ENCODE measurements around the gene CCR5AS.

The CCR5AS gene

DNA sequence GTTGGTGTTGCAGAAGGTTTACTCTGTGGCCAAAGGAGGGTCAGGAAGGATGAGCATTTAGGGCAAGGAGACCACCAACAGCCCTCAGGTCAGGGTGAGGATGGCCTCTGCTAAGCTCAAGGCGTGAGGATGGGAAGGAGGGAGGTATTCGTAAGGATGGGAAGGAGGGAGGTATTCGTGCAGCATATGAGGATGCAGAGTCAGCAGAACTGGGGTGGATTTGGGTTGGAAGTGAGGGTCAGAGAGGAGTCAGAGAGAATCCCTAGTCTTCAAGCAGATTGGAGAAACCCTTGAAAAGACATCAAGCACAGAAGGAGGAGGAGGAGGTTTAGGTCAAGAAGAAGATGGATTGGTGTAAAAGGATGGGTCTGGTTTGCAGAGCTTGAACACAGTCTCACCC, 32.1 kb downstream of the CCR5AS start:
- no peak overlapping the region for H3K4me2 ChIP-seq (ENCODE audit: low read depth, low read length, poor library complexity, severe bottlenecking)
- no peaks in the 10 kb centered on the region for H3K9me3 ChIP-seq (ENCODE audit: low read length)
- no peak overlapping the region for H3K4me3 ChIP-seq (ENCODE audit: low read length)
- no peak overlapping the region for H3K9ac ChIP-seq (ENCODE audit: low read length)
- no peaks in the 10 kb centered on the region for H3K36me3 ChIP-seq (ENCODE audit: insufficient read depth, low read length)
- peaks cover under 1% of the 10 kb centered on the region; the same call in 1 of the 2 replicates for H3K4me1 ChIP-seq (ENCODE audit: low read length)
- no peaks in the 10 kb centered on the region for H3K79me2 ChIP-seq (ENCODE audit: low read length)
- no peaks in the 10 kb centered on the region for H3K9me2 ChIP-seq (replicated peaks; ENCODE audit: insufficient read depth, low read length)
- H2AFZ ChIP-seq (ENCODE audit: low read length), result no peak overlapping the region
- 0 out of 2 replicates have a peak, but pooled peaks cover 3% of the 10 kb centered on the region for H3K27me3 ChIP-seq (ENCODE audit: low read length)
- H4K20me1 ChIP-seq (ENCODE audit: insufficient read depth, low read depth, low read length), result no peaks in the 10 kb centered on the region
- DNase-seq, result no peak
- H3K27ac ChIP-seq (ENCODE audit: low read length), result no peak overlapping the region

DNA sequence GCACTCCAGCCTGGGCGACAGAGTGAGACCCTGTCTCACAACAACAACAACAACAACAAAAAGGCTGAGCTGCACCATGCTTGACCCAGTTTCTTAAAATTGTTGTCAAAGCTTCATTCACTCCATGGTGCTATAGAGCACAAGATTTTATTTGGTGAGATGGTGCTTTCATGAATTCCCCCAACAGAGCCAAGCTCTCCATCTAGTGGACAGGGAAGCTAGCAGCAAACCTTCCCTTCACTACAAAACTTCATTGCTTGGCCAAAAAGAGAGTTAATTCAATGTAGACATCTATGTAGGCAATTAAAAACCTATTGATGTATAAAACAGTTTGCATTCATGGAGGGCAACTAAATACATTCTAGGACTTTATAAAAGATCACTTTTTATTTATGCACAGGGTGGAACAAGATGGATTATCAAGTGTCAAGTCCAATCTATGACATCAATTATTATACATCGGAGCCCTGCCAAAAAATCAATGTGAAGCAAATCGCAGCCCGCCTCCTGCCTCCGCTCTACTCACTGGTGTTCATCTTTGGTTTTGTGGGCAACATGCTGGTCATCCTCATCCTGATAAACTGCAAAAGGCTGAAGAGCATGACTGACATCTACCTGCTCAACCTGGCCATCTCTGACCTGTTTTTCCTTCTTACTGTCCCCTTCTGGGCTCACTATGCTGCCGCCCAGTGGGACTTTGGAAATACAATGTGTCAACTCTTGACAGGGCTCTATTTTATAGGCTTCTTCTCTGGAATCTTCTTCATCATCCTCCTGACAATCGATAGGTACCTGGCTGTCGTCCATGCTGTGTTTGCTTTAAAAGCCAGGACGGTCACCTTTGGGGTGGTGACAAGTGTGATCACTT, 34.1 kb downstream of the CCR5AS start:
- H3K9me2 ChIP-seq (replicated peaks; ENCODE audit: insufficient read depth, low read length), result no peaks in the 10 kb centered on the region
- no peak overlapping the region for H3K4me3 ChIP-seq (ENCODE audit: low read length)
- no peak overlapping the region for H2AFZ ChIP-seq (ENCODE audit: low read length)
- no peak overlapping the region for H3K27ac ChIP-seq (ENCODE audit: low read length)
- no peaks in the 10 kb centered on the region for H3K9me3 ChIP-seq (ENCODE audit: low read length)
- H3K36me3 ChIP-seq (ENCODE audit: insufficient read depth, low read length), result no peaks in the 10 kb centered on the region
- H3K27me3 ChIP-seq (ENCODE audit: low read length), result 0 out of 2 replicates have a peak, but pooled peaks cover 3% of the 10 kb centered on the region
- no peaks in the 10 kb centered on the region for H3K4me1 ChIP-seq (ENCODE audit: low read length)
- H4K20me1 ChIP-seq (ENCODE audit: insufficient read depth, low read depth, low read length), result no peaks in the 10 kb centered on the region
- H3K79me2 ChIP-seq (ENCODE audit: low read length), result no peaks in the 10 kb centered on the region
- no peak overlapping the region for H3K9ac ChIP-seq (ENCODE audit: low read length)
- DNase-seq, result peak; percentile 71
- H3K4me2 ChIP-seq (ENCODE audit: low read depth, low read length, poor library complexity, severe bottlenecking), result no peak overlapping the region

DNA sequence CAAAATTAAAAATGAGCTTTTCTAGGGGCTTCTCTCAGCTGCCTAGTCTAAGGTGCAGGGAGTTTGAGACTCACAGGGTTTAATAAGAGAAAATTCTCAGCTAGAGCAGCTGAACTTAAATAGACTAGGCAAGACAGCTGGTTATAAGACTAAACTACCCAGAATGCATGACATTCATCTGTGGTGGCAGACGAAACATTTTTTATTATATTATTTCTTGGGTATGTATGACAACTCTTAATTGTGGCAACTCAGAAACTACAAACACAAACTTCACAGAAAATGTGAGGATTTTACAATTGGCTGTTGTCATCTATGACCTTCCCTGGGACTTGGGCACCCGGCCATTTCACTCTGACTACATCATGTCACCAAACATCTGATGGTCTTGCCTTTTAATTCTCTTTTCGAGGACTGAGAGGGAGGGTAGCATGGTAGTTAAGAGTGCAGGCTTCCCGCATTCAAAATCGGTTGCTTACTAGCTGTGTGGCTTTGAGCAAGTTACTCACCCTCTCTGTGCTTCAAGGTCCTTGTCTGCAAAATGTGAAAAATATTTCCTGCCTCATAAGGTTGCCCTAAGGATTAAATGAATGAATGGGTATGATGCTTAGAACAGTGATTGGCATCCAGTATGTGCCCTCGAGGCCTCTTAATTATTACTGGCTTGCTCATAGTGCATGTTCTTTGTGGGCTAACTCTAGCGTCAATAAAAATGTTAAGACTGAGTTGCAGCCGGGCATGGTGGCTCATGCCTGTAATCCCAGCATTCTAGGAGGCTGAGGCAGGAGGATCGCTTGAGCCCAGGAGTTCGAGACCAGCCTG, 35.1 kb downstream of the CCR5AS start:
- H3K27ac ChIP-seq (ENCODE audit: low read length), result no peak overlapping the region
- H4K20me1 ChIP-seq (ENCODE audit: insufficient read depth, low read depth, low read length), result no peaks in the 10 kb centered on the region
- no peak overlapping the region for H3K9ac ChIP-seq (ENCODE audit: low read length)
- H3K4me2 ChIP-seq (ENCODE audit: low read depth, low read length, poor library complexity, severe bottlenecking), result no peak overlapping the region
- H3K27me3 ChIP-seq (ENCODE audit: low read length), result 0 out of 2 replicates have a peak, but pooled peaks cover 3% of the 10 kb centered on the region
- no peaks in the 10 kb centered on the region for H3K79me2 ChIP-seq (ENCODE audit: low read length)
- H3K36me3 ChIP-seq (ENCODE audit: insufficient read depth, low read length), result no peaks in the 10 kb centered on the region
- no peak for DNase-seq
- no peak overlapping the region for H2AFZ ChIP-seq (ENCODE audit: low read length)
- H3K4me3 ChIP-seq (ENCODE audit: low read length), result no peak overlapping the region
- H3K4me1 ChIP-seq (ENCODE audit: low read length), result no peaks in the 10 kb centered on the region
- H3K9me2 ChIP-seq (replicated peaks; ENCODE audit: insufficient read depth, low read length), result no peaks in the 10 kb centered on the region
- no peaks in the 10 kb centered on the region for H3K9me3 ChIP-seq (ENCODE audit: low read length)

DNA sequence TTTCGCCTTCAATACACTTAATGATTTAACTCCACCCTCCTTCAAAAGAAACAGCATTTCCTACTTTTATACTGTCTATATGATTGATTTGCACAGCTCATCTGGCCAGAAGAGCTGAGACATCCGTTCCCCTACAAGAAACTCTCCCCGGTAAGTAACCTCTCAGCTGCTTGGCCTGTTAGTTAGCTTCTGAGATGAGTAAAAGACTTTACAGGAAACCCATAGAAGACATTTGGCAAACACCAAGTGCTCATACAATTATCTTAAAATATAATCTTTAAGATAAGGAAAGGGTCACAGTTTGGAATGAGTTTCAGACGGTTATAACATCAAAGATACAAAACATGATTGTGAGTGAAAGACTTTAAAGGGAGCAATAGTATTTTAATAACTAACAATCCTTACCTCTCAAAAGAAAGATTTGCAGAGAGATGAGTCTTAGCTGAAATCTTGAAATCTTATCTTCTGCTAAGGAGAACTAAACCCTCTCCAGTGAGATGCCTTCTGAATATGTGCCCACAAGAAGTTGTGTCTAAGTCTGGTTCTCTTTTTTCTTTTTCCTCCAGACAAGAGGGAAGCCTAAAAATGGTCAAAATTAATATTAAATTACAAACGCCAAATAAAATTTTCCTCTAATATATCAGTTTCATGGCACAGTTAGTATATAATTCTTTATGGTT, 35.9 kb downstream of the CCR5AS start, which contains the start of gene CCR5:
Gene CCR5, plus strand, starts transcription at position 108 of the 680 bp plus-strand sequence. CDS start 1,957 bp downstream, outside the sequence.
- H3K27ac ChIP-seq (ENCODE audit: low read length), result no peak within 1 kb of the TSS
- no peak for DNase-seq
- no peak within 1 kb of the TSS for H3K4me3 ChIP-seq (ENCODE audit: low read length)

DNA sequence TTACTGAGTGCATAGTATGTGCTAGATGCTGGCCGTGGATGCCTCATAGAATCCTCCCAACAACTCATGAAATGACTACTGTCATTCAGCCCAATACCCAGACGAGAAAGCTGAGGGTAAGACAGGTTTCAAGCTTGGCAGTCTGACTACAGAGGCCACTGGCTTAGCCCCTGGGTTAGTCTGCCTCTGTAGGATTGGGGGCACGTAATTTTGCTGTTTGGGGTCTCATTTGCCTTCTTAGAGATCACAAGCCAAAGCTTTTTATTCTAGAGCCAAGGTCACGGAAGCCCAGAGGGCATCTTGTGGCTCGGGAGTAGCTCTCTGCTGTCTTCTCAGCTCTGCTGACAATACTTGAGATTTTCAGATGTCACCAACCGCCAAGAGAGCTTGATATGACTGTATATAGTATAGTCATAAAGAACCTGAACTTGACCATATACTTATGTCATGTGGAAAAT, 37.2 kb downstream of the CCR5AS start:
- H3K4me1 ChIP-seq (ENCODE audit: low read length), result no peaks in the 10 kb centered on the region

More for the DNA sequence above, 35.9 kb downstream of the CCR5AS start, which contains the start of gene CCR5:
- no peak within 1 kb of the TSS for H3K9ac ChIP-seq (ENCODE audit: low read length)
- H3K27me3 ChIP-seq (ENCODE audit: low read length), result 0 out of 2 replicates have a peak, but pooled peaks cover 3% of the 10 kb centered on the region
- H3K4me2 ChIP-seq (ENCODE audit: low read depth, low read length, poor library complexity, severe bottlenecking), result no peak within 1 kb of the TSS
- H3K36me3 ChIP-seq (ENCODE audit: insufficient read depth, low read length), result no peaks in the 10 kb centered on the region
- H2AFZ ChIP-seq (ENCODE audit: low read length), result no peak within 1 kb of the TSS
- no peaks in the 10 kb centered on the region for H4K20me1 ChIP-seq (ENCODE audit: insufficient read depth, low read depth, low read length)
- no peaks in the 10 kb centered on the region for H3K9me3 ChIP-seq (ENCODE audit: low read length)
- H3K79me2 ChIP-seq (ENCODE audit: low read length), result no peaks in the 10 kb centered on the region
- no peaks in the 10 kb centered on the region for H3K9me2 ChIP-seq (replicated peaks; ENCODE audit: insufficient read depth, low read length)
- no peaks in the 10 kb centered on the region for H3K4me1 ChIP-seq (ENCODE audit: low read length)

DNA sequence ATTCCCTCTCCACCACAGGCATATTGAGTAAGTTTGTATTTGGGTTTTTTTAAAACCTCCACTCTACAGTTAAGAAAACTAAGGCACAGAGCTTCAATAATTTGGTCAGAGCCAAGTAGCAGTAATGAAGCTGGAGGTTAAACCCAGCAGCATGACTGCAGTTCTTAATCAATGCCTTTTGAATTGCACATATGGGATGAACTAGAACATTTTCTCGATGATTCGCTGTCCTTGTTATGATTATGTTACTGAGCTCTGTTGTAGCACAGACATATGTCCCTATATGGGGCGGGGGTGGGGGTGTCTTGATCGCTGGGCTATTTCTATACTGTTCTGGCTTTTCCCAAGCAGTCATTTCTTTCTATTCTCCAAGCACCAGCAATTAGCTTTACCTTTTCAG, 37.7 kb downstream of the CCR5AS start:
- Histone ChIP-seq H3K4me2 (ENCODE audit: low read depth, low read length, poor library complexity, severe bottlenecking) (no peak overlapping the region), H3K9ac (ENCODE audit: low read length) (no peak overlapping the region)

More for the DNA sequence above, 37.2 kb downstream of the CCR5AS start:
- Histone ChIP-seq H3K9me3 (ENCODE audit: low read length) (no peaks in the 10 kb centered on the region), H2AFZ (ENCODE audit: low read length) (no peak overlapping the region), H3K36me3 (ENCODE audit: insufficient read depth, low read length) (no peaks in the 10 kb centered on the region), H4K20me1 (ENCODE audit: insufficient read depth, low read depth, low read length) (no peaks in the 10 kb centered on the region), H3K9ac (ENCODE audit: low read length) (no peak overlapping the region), H3K27me3 (ENCODE audit: low read length) (0 out of 2 replicates have a peak, but pooled peaks cover 3% of the 10 kb centered on the region), H3K4me3 (ENCODE audit: low read length) (no peak overlapping the region), H3K27ac (ENCODE audit: low read length) (no peak overlapping the region), H3K79me2 (ENCODE audit: low read length) (no peaks in the 10 kb centered on the region), H3K4me2 (ENCODE audit: low read depth, low read length, poor library complexity, severe bottlenecking) (no peak overlapping the region), H3K9me2 (replicated peaks; ENCODE audit: insufficient read depth, low read length) (no peaks in the 10 kb centered on the region)
- DNase-seq, result no peak

DNA sequence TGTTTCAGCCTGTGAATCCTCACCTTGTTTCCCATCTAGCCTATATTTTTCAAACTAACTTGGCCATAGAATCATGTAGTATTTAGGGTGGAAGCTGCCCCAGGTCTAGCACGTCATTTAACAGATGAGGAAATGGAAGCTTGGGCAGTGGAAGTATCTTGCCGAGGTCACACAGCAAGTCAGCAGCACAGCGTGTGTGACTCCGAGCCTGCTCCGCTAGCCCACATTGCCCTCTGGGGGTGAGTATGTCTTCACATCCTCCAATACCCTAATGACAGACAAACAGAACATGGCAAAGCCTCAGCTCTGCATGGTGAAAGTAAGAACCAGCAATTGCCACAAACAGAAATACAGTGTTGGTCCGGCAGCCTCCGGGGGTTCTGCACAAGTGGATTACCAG, 38.3 kb downstream of the CCR5AS start:
- DNase-seq, result peak; percentile 77
- Histone ChIP-seq H3K9ac (ENCODE audit: low read length) (no peak overlapping the region), H3K79me2 (ENCODE audit: low read length) (no peaks in the 10 kb centered on the region), H3K27ac (ENCODE audit: low read length) (no peak overlapping the region), H4K20me1 (ENCODE audit: insufficient read depth, low read depth, low read length) (no peaks in the 10 kb centered on the region), H3K9me3 (ENCODE audit: low read length) (no peaks in the 10 kb centered on the region), H3K4me2 (ENCODE audit: low read depth, low read length, poor library complexity, severe bottlenecking) (no peak overlapping the region), H3K27me3 (ENCODE audit: low read length) (no peaks in the 10 kb centered on the region), H3K4me3 (ENCODE audit: low read length) (no peak overlapping the region), H3K4me1 (ENCODE audit: low read length) (no peaks in the 10 kb centered on the region), H3K9me2 (replicated peaks; ENCODE audit: insufficient read depth, low read length) (no peaks in the 10 kb centered on the region), H2AFZ (ENCODE audit: low read length) (no peak overlapping the region), H3K36me3 (ENCODE audit: insufficient read depth, low read length) (no peaks in the 10 kb centered on the region)

More for the DNA sequence above, 37.7 kb downstream of the CCR5AS start:
- Histone ChIP-seq H3K79me2 (ENCODE audit: low read length) (no peaks in the 10 kb centered on the region), H3K4me3 (ENCODE audit: low read length) (no peak overlapping the region), H3K27ac (ENCODE audit: low read length) (no peak overlapping the region), H3K36me3 (ENCODE audit: insufficient read depth, low read length) (no peaks in the 10 kb centered on the region), H4K20me1 (ENCODE audit: insufficient read depth, low read depth, low read length) (no peaks in the 10 kb centered on the region), H3K9me3 (ENCODE audit: low read length) (no peaks in the 10 kb centered on the region), H2AFZ (ENCODE audit: low read length) (no peak overlapping the region), H3K9me2 (replicated peaks; ENCODE audit: insufficient read depth, low read length) (no peaks in the 10 kb centered on the region), H3K4me1 (ENCODE audit: low read length) (no peaks in the 10 kb centered on the region), H3K27me3 (ENCODE audit: low read length) (0 out of 2 replicates have a peak, but pooled peaks cover under 1% of the 10 kb centered on the region)
- no peak for DNase-seq
